GM23248 (cell line): Measurements from ENCODE around the gene AFF3. TPM values are rescaled to one million over a fixed set of nuclear protein-coding genes. Genes with fewer than 3 reads are reported as not detected.

Experiments used
- DNase-seq: peaks from one replicate; pipeline ENCODE4 v3.0.0-alpha.2; 2015
- H2AFZ ChIP-seq: fragments of 200-600 bp; sonication (generic); 2 replicates; pipeline ENCODE4 v1.6.1; 2016; ENCODE audit warnings: antibody characterized with exemption
- H3F3A ChIP-seq: fragments of 200-600 bp; sonication (generic); 2 replicates; pipeline ENCODE4 v1.6.1; 2016; ENCODE audit warnings: mild to moderate bottlenecking, antibody characterized with exemption, mixed run types; ENCODE audit not compliant: insufficient read depth
- H3K27ac ChIP-seq: fragments of 200-600 bp; sonication (generic); 2 replicates; pipeline ENCODE4 v1.5.1; 2016; ENCODE audit warnings: mild to moderate bottlenecking
- H3K27me3 ChIP-seq: fragments of 200-600 bp; sonication (generic); replicated peaks from 2 replicates; pipeline ENCODE4 v1.6.1; 2016; ENCODE audit warnings: mild to moderate bottlenecking; ENCODE audit not compliant: insufficient read depth
- H3K36me3 ChIP-seq: fragments of 200-600 bp; sonication (generic); 2 replicates; pipeline ENCODE4 v1.6.1; 2016; ENCODE audit warnings: low read depth, mild to moderate bottlenecking
- H3K4me1 ChIP-seq: fragments of 200-600 bp; sonication (generic); 2 replicates; pipeline ENCODE4 v1.6.1; 2016; ENCODE audit warnings: mild to moderate bottlenecking; ENCODE audit not compliant: insufficient read depth
- H3K4me2 ChIP-seq: fragments of 200-600 bp; sonication (generic); one replicate; pipeline ENCODE4 v1.6.1; 2016; ENCODE audit warnings: mild to moderate bottlenecking; ENCODE audit not compliant: unreplicated experiment
- H3K4me3 ChIP-seq: fragments of 200-600 bp; sonication (generic); 2 replicates; pipeline ENCODE4 v1.5.1; 2016; ENCODE audit warnings: mild to moderate bottlenecking
- H3K79me2 ChIP-seq: fragments of 200-600 bp; sonication (generic); 2 replicates; pipeline ENCODE4 v1.6.1; 2016; ENCODE audit warnings: mild to moderate bottlenecking; ENCODE audit not compliant: insufficient read depth
- H3K9ac ChIP-seq: fragments of 200-600 bp; sonication (generic); 2 replicates; pipeline ENCODE4 v1.6.1; 2016; ENCODE audit warnings: mild to moderate bottlenecking
- H3K9me2 ChIP-seq: fragments of 200-600 bp; sonication (generic); 2 replicates; pipeline ENCODE4 v1.6.1; 2016; ENCODE audit warnings: mixed run types, mild to moderate bottlenecking, moderate library complexity; ENCODE audit not compliant: insufficient read depth
- H3K9me3 ChIP-seq: fragments of 200-600 bp; sonication (generic); one replicate; pipeline ENCODE4 v1.6.1; 2017; ENCODE audit warnings: low read depth
- H4K20me1 ChIP-seq: fragments of 200-600 bp; sonication (generic); 2 replicates; pipeline ENCODE4 v1.6.0; 2016; ENCODE audit not compliant: insufficient read depth
- EZH2 ChIP-seq: fragments of 200-600 bp; sonication (generic); IDR thresholded peaks from 2 replicates; pipeline ENCODE4 v1.6.1; 2018; ENCODE audit warnings: antibody characterized with exemption, mild to moderate bottlenecking; ENCODE audit not compliant: insufficient read depth, poor library complexity, severe bottlenecking
- EZH2phosphoT487 ChIP-seq: fragments of 200-600 bp; sonication (generic); IDR thresholded peaks from 2 replicates; pipeline ENCODE4 v1.6.1; 2018; ENCODE audit warnings: antibody characterized with exemption, moderate library complexity, mild to moderate bottlenecking, low read depth; ENCODE audit not compliant: insufficient read depth
- WGBS, 2 experiments: methylation state at CpG; one replicate each; pipeline ENCODE4 v1.1.6; 2015 to 2017; ENCODE audit warnings: low lambda C conversion rate in 2 of 2, low coverage in 1 of 2; ENCODE audit errors: missing lambda C conversion rate in 2 of 2; 5-methylcytosine and 5-hydroxymethylcytosine counted together
- in situ Hi-C: fragments of 300-500 bp; cut with MboI; formaldehyde crosslinking; loops from 2 replicates; pipeline ENCODE4 v1.15.0; 2020
- polyA plus RNA-seq: library from polyadenylated mRNA; unstranded; fragments of >200 nt; fragmentation: Nextera tagmentation; extraction: Ambion mirVana; gene quantifications from 2 replicates; pipeline ENCODE4 v1.2.1, GENCODE V29; 2016
- total RNA-seq: library from RNA; depleted of rRNA; stranded (reverse); fragments of >200 nt; shearing (Covaris generic); gene quantifications from 2 replicates; pipeline ENCODE4 v1.2.3, GENCODE V29; 2014

AFF3 gene
- total and polyA plus RNA-seq, 2 experiments from 2014 or later: 0.56 to 0.86 TPM

GRCh38 chr2:99850084-99850710, 292.2 kb downstream of the AFF3 start:
- H3K4me2 ChIP-seq: no peak overlapping the region
- H3K9ac ChIP-seq: no peak overlapping the region
- H3K36me3 ChIP-seq: no peaks in the 10 kb centered on the region
- no peaks in the 10 kb centered on the region for H3K9me3 ChIP-seq
- TF ChIP-seq EZH2 (no peak), EZH2phosphoT487 (no peak)
- no peaks in the 10 kb centered on the region for H3F3A ChIP-seq
- no peaks in the 10 kb centered on the region for H3K9me2 ChIP-seq
- no peaks in the 10 kb centered on the region for H4K20me1 ChIP-seq
- no peak overlapping the region for H3K4me3 ChIP-seq
- no peak overlapping the region for H2AFZ ChIP-seq
- in situ Hi-C loops: no loop called here
- H3K27ac ChIP-seq: no peak overlapping the region
- DNase-seq: no peak
- no peaks in the 10 kb centered on the region for H3K79me2 ChIP-seq
- no peaks in the 10 kb centered on the region for H3K4me1 ChIP-seq
- no peaks in the 10 kb centered on the region for H3K27me3 ChIP-seq
- 66 to 68% methylated on average over 5 of the region's 5 CpGs for WGBS, 2 experiments

GRCh38 chr2:99846462-99847107, 295.8 kb downstream of the AFF3 start:
- Histone ChIP-seq H3K9ac (no peak overlapping the region), H3K4me1 (no peaks in the 10 kb centered on the region), H3K36me3 (no peaks in the 10 kb centered on the region), H3K4me3 (no peak overlapping the region), H4K20me1 (no peaks in the 10 kb centered on the region), H3K27me3 (0 out of 2 replicates have a peak, but pooled peaks cover 3% of the 10 kb centered on the region), H2AFZ (no peak overlapping the region), H3K9me3 (no peaks in the 10 kb centered on the region), H3K9me2 (no peaks in the 10 kb centered on the region), H3K79me2 (no peaks in the 10 kb centered on the region), H3K27ac (no peak overlapping the region), H3K4me2 (no peak overlapping the region), H3F3A (no peaks in the 10 kb centered on the region)
- in situ Hi-C loops: no loop called here
- no peak for DNase-seq
- 73 to 74% methylated on average over 5 of the region's 5 CpGs for WGBS, 2 experiments
- TF ChIP-seq EZH2phosphoT487 (no peak), EZH2 (no peak)

GRCh38 chr2:99845296-99845695, 297.1 kb downstream of the AFF3 start:
- in situ Hi-C loops: no loop called here
- no peaks in the 10 kb centered on the region for H3K36me3 ChIP-seq
- H4K20me1 ChIP-seq: no peaks in the 10 kb centered on the region
- H3K4me3 ChIP-seq: no peak overlapping the region
- no peak for TF ChIP-seq EZH2phosphoT487
- no peak for TF ChIP-seq EZH2
- no peak for DNase-seq
- H2AFZ ChIP-seq: no peak overlapping the region
- no peak overlapping the region for H3K9ac ChIP-seq
- H3K9me2 ChIP-seq: no peaks in the 10 kb centered on the region
- H3K79me2 ChIP-seq: no peaks in the 10 kb centered on the region
- H3K9me3 ChIP-seq: no peaks in the 10 kb centered on the region
- H3K27me3 ChIP-seq: 0 out of 2 replicates have a peak, but pooled peaks cover 3% of the 10 kb centered on the region
- H3K4me1 ChIP-seq: no peaks in the 10 kb centered on the region
- H3F3A ChIP-seq: no peaks in the 10 kb centered on the region
- 79 to 83% methylated on average over 5 of the region's 5 CpGs for WGBS, 2 experiments
- H3K27ac ChIP-seq: no peak overlapping the region
- no peak overlapping the region for H3K4me2 ChIP-seq

GRCh38 chr2:99842451-99842850, 299.9 kb downstream of the AFF3 start:
- Histone ChIP-seq H3K79me2 (no peaks in the 10 kb centered on the region), H3K27ac (no peak overlapping the region), H3F3A (no peaks in the 10 kb centered on the region), H3K4me2 (no peak overlapping the region), H3K36me3 (no peaks in the 10 kb centered on the region), H4K20me1 (no peaks in the 10 kb centered on the region), H2AFZ (no peak overlapping the region), H3K9ac (no peak overlapping the region), H3K27me3 (0 out of 2 replicates have a peak, but pooled peaks cover 3% of the 10 kb centered on the region), H3K4me3 (no peak overlapping the region), H3K4me1 (no peaks in the 10 kb centered on the region), H3K9me3 (no peaks in the 10 kb centered on the region), H3K9me2 (no peaks in the 10 kb centered on the region)
- TF ChIP-seq EZH2: no peak
- no peak for TF ChIP-seq EZH2phosphoT487
- whole genome bisulfite sequencing, 2 experiments: 82 to 84% methylated on average over 4 of the region's 4 CpGs
- DNase-seq: no peak
- in situ Hi-C loops: no loop called here
